ENCODE data around the gene HTATIP2.

GRCh38 chr11:20399498-20399897, 36.0 kb downstream of the HTATIP2 start:
- TF ChIP-seq POLR2AphosphoS5 (IDR thresholded peaks at IDR 0.05; ENCODE audit: low read depth) (no peak), CTCF (conservative IDR thresholded peaks at IDR 0.05; ENCODE audit: low read depth in 2 of 2) (no peak), EZH2phosphoT487 (IDR thresholded peaks at IDR 0.05; ENCODE audit: unreplicated experiment) (no peak), EZH2 (IDR thresholded peaks at IDR 0.05; ENCODE audit: low read depth, unreplicated experiment) (no peak), CREB1 (CRISPR knock-in tag; IDR thresholded peaks at IDR 0.05; ENCODE audit: low read depth) (no peak), ZNF331 (CRISPR knock-in tag; IDR thresholded peaks at IDR 0.05; ENCODE audit: low read depth) (no peak), NANOG (IDR thresholded peaks at IDR 0.05; ENCODE audit: borderline replicate concordance) (no peak), STAT1 (IDR thresholded peaks at IDR 0.05; ENCODE audit: unreplicated experiment) (no peak)
- TF ChIP-seq, protein P1, sequence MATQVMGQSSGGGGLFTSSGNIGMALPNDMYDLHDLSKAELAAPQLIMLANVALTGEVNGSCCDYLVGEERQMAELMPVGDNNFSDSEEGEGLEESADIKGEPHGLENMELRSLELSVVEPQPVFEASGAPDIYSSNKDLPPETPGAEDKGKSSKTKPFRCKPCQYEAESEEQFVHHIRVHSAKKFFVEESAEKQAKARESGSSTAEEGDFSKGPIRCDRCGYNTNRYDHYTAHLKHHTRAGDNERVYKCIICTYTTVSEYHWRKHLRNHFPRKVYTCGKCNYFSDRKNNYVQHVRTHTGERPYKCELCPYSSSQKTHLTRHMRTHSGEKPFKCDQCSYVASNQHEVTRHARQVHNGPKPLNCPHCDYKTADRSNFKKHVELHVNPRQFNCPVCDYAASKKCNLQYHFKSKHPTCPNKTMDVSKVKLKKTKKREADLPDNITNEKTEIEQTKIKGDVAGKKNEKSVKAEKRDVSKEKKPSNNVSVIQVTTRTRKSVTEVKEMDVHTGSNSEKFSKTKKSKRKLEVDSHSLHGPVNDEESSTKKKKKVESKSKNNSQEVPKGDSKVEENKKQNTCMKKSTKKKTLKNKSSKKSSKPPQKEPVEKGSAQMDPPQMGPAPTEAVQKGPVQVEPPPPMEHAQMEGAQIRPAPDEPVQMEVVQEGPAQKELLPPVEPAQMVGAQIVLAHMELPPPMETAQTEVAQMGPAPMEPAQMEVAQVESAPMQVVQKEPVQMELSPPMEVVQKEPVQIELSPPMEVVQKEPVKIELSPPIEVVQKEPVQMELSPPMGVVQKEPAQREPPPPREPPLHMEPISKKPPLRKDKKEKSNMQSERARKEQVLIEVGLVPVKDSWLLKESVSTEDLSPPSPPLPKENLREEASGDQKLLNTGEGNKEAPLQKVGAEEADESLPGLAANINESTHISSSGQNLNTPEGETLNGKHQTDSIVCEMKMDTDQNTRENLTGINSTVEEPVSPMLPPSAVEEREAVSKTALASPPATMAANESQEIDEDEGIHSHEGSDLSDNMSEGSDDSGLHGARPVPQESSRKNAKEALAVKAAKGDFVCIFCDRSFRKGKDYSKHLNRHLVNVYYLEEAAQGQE (IDR thresholded peaks at IDR 0.05; ENCODE audit: unreplicated experiment), result no peak
- TF ChIP-seq, protein P2, sequence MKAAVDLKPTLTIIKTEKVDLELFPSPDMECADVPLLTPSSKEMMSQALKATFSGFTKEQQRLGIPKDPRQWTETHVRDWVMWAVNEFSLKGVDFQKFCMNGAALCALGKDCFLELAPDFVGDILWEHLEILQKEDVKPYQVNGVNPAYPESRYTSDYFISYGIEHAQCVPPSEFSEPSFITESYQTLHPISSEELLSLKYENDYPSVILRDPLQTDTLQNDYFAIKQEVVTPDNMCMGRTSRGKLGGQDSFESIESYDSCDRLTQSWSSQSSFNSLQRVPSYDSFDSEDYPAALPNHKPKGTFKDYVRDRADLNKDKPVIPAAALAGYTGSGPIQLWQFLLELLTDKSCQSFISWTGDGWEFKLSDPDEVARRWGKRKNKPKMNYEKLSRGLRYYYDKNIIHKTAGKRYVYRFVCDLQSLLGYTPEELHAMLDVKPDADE (IDR thresholded peaks at IDR 0.05), result no peak
